ENCODE results near the gene PCSK5. TPM values are rescaled to one million over a fixed set of nuclear protein-coding genes. Genes with fewer than 3 reads are reported as not detected.

PCSK5 gene
- total and polyA plus RNA-seq, 4 donors = 5.1 to 47.5 (median 22.0) TPM

DNA sequence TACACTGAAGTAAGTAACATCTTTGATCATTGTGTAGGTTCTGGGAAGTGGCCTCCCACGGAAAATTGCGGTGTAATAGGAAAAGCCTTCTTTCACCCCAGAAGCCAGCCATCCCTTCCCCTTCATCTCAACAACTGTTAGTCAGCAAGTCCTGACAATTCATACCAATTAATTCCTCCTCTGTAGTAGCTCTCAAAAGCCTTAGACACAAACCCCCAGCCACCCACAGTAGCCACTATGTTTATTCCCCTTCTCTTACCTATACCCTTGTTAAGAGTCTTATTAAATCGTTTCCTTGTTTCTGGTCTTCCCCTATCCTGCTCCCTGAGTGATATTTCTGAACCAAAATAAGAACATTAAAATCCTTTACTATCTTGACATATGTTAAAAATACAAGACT lies 143.6 kb downstream of the PCSK5 start:
- no peaks in the 10 kb centered on the region for H3K27me3 ChIP-seq (ENCODE audit: control insufficient read depth in 1 of 2, insufficient read depth in 2 of 2, low read length in 1 of 2)
- H3K36me3 ChIP-seq (ENCODE audit: control insufficient read depth in 1 of 2, insufficient read depth in 2 of 2, low read length in 1 of 2) = no peaks in the 10 kb centered on the region
- no peaks in the 10 kb centered on the region for H3K9me3 ChIP-seq (ENCODE audit: control insufficient read depth, low read length)
- H3K27ac ChIP-seq (ENCODE audit: low read depth in 1 of 2, low read length in 2 of 2) = no peak overlapping the region
- no peak overlapping the region for H3K4me3 ChIP-seq (ENCODE audit: low read length in 2 of 2)
- intact Hi-C loops (cut with DNase I) = loop anchor here in 1 of 2 donors (10.0 kb wide), 1 partner anchor 129 kb away; no protein-coding TSS in a partner anchor
- ATAC-seq (ENCODE audit: low FRiP score) = no peak
- H3K4me1 ChIP-seq (ENCODE audit: control insufficient read depth in 1 of 2, insufficient read depth in 2 of 2, low read length in 2 of 2) = no peaks in the 10 kb centered on the region
- WGBS, 2 donors = 94 to 98% methylated on average over 3 of the region's 3 CpGs
- DNase-seq = no peak

DNA sequence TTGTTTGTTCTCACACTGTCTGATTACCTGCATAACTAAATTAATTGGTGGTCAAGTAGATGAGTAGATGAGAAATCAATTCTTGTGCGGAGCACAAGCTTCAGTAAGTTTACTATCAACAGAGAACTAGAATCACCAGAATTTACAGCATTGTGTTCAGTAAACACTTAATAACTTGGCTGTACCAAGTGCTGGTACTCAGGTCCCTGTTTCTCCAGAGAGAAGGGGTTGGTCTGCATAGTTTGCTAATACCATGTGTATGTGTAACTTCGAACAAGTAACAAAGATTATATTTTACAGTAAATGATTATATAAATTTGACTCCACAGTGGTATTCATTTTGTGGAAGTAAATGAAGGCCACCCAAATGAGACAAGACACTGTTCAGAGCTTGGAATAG lies 146.3 kb downstream of the PCSK5 start:
- H3K27ac ChIP-seq (ENCODE audit: low read depth in 1 of 2, low read length in 2 of 2) = no peak overlapping the region
- H3K36me3 ChIP-seq (ENCODE audit: control insufficient read depth in 1 of 2, insufficient read depth in 2 of 2, low read length in 1 of 2) = no peaks in the 10 kb centered on the region
- ATAC-seq (ENCODE audit: low FRiP score) (no peak), DNase-seq (no peak)
- intact Hi-C loops (cut with DNase I) = loop anchor here in 1 of 2 donors (10.0 kb wide), 1 partner anchor 132 kb away; no protein-coding TSS in a partner anchor
- no peaks in the 10 kb centered on the region for H3K9me3 ChIP-seq (ENCODE audit: control insufficient read depth, low read length)
- H3K27me3 ChIP-seq (ENCODE audit: control insufficient read depth in 1 of 2, insufficient read depth in 2 of 2, low read length in 1 of 2) = no peaks in the 10 kb centered on the region
- no peak overlapping the region for H3K4me3 ChIP-seq (ENCODE audit: low read length in 2 of 2)
- no peaks in the 10 kb centered on the region for H3K4me1 ChIP-seq (ENCODE audit: control insufficient read depth in 1 of 2, insufficient read depth in 2 of 2, low read length in 2 of 2)
- WGBS, 2 donors = 93 to 97% methylated on average over 2 of the region's 2 CpGs

DNA sequence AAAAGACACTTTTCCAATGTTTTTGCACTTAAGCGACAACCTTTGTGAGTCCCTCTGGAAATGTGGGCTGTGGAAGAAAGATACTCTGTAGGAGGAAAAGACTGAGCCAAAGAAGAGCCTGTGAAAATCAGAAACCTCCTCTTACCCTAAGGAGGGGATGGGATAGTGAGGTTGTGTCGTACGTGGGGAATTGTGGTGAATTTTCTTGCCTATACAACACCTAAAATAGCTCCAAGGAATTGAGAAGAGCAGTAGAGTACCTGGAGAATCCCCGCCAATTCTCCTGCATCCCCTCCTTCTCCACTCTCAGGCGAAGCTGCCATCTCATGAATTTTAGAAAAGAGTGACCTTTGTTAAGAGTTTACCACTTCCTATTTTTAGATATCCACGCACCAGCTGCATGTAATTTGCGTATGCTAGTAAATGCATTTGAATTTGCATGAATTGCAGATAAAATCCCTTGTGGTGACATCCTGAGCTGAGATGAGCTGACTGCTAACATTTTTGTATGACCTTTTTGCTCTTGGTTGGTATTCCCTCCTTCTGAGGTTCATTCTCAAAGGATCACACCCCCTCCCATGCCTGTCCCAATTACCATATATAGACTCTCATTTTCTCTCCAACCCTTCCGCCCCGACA lies 147.2 kb downstream of the PCSK5 start:
- no peak overlapping the region for H3K27ac ChIP-seq (ENCODE audit: low read depth in 1 of 2, low read length in 2 of 2)
- H3K36me3 ChIP-seq (ENCODE audit: control insufficient read depth in 1 of 2, insufficient read depth in 2 of 2, low read length in 1 of 2) = no peaks in the 10 kb centered on the region
- no peaks in the 10 kb centered on the region for H3K27me3 ChIP-seq (ENCODE audit: control insufficient read depth in 1 of 2, insufficient read depth in 2 of 2, low read length in 1 of 2)
- ATAC-seq (ENCODE audit: low FRiP score) (no peak), DNase-seq (no peak)
- no peaks in the 10 kb centered on the region for H3K9me3 ChIP-seq (ENCODE audit: control insufficient read depth, low read length)
- WGBS, 2 donors = 95 to 98% methylated on average over 9 of the region's 9 CpGs
- H3K4me1 ChIP-seq (ENCODE audit: control insufficient read depth in 1 of 2, insufficient read depth in 2 of 2, low read length in 2 of 2) = no peaks in the 10 kb centered on the region
- H3K4me3 ChIP-seq (ENCODE audit: low read length in 2 of 2) = no peak overlapping the region
- intact Hi-C loops (cut with DNase I) = loop anchor here in 1 of 2 donors (10.0 kb wide), 1 partner anchor 133 kb away; no protein-coding TSS in a partner anchor

DNA sequence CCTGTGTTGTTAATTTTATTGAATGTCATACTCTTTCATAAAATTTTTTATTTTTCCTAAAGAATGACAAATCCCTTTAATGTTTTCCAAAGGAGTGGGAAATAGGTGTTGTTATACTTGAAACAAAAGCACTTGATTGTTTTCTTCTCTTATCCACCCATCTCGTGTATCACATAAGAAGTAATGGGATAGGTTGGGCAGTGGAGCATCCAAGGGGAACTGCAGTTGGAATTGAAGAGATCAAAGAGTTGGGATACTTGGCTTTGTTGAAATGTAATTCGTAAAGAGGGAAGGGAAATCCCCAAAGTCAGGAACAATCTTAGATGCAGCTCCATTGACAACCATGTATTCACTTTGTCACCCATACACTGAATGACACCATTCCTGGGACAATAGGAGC lies 148.0 kb downstream of the PCSK5 start:
- intact Hi-C loops (cut with DNase I) = loop anchor here in 1 of 2 donors (10.0 kb wide), 1 partner anchor 134 kb away; no protein-coding TSS in a partner anchor
- ATAC-seq (ENCODE audit: low FRiP score) = no peak
- Histone ChIP-seq H3K36me3 (ENCODE audit: control insufficient read depth in 1 of 2, insufficient read depth in 2 of 2, low read length in 1 of 2) (no peaks in the 10 kb centered on the region), H3K4me3 (ENCODE audit: low read length in 2 of 2) (no peak overlapping the region), H3K27me3 (ENCODE audit: control insufficient read depth in 1 of 2, insufficient read depth in 2 of 2, low read length in 1 of 2) (no peaks in the 10 kb centered on the region), H3K4me1 (ENCODE audit: control insufficient read depth in 1 of 2, insufficient read depth in 2 of 2, low read length in 2 of 2) (no peaks in the 10 kb centered on the region), H3K27ac (ENCODE audit: low read depth in 1 of 2, low read length in 2 of 2) (no peak overlapping the region), H3K9me3 (ENCODE audit: control insufficient read depth, low read length) (no peaks in the 10 kb centered on the region)
- WGBS, 2 donors = 92 to 94% methylated on average over 2 of the region's 2 CpGs
- DNase-seq = no peak

DNA sequence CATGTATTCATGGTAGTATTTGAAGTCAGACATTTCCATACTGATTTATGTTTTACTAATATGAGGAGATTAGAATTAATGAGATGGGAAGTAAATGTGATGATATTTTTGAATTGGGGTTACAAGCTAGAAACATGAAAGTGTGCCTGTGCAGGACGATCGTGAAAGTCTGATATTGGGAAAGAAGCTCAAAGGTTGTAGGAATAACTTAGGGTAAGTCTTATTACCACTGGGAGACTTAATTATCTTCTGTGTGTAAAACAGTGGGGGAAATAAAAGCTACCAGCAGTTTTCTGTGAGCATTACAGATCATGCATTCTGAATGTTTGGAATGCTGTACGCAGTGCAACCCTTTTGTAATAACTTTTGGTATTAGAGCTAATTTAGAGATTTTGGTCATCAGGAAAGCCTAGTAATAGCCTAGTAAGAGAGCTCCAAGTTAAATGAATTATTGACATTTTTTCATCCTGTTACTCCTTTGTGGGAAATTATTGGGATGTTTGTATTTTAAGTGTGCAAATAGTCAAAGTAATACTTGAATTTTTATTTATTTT lies 153.9 kb downstream of the PCSK5 start:
- H3K36me3 ChIP-seq (ENCODE audit: control insufficient read depth in 1 of 2, insufficient read depth in 2 of 2, low read length in 1 of 2) = no peaks in the 10 kb centered on the region
- no peak overlapping the region for H3K27ac ChIP-seq (ENCODE audit: low read depth in 1 of 2, low read length in 2 of 2)
- intact Hi-C loops (cut with DNase I) = no loop called here
- no peak for ATAC-seq (ENCODE audit: low FRiP score)
- H3K4me1 ChIP-seq (ENCODE audit: control insufficient read depth in 1 of 2, insufficient read depth in 2 of 2, low read length in 2 of 2) = peaks cover 0 to 2% of the 10 kb centered on the region in 2 donors
- no peak for DNase-seq
- no peaks in the 10 kb centered on the region for H3K9me3 ChIP-seq (ENCODE audit: control insufficient read depth, low read length)
- H3K4me3 ChIP-seq (ENCODE audit: low read length in 2 of 2) = no peak overlapping the region
- 76 to 82% methylated on average over 3 of the region's 3 CpGs for WGBS, 2 donors
- H3K27me3 ChIP-seq (ENCODE audit: control insufficient read depth in 1 of 2, insufficient read depth in 2 of 2, low read length in 1 of 2) = no peaks in the 10 kb centered on the region

DNA sequence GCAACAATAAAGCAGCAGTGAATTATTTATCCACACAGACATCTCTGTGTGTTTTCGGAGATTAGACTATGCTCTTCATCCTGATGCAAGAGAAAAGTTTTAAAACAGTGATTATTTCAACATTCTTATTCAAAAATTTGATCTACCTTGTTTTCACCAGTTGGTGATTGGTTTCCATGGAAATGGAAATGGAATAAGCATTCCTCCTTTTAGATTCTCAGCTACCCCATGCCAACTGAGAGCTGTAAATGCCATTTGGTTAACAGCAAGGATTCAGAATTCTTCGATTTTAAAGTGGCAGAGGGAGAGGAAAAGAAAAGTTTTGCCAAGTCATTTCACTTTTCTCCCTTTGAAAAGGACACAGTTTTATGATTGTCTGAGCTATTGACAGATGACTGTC lies 154.7 kb downstream of the PCSK5 start:
- no peaks in the 10 kb centered on the region for H3K9me3 ChIP-seq (ENCODE audit: control insufficient read depth, low read length)
- no peak overlapping the region for H3K4me3 ChIP-seq (ENCODE audit: low read length in 2 of 2)
- no peaks in the 10 kb centered on the region for H3K27me3 ChIP-seq (ENCODE audit: control insufficient read depth in 1 of 2, insufficient read depth in 2 of 2, low read length in 1 of 2)
- no peak overlapping the region for H3K27ac ChIP-seq (ENCODE audit: low read depth in 1 of 2, low read length in 2 of 2)
- DNase-seq = no peak
- ATAC-seq (ENCODE audit: low FRiP score) = no peak
- no peaks in the 10 kb centered on the region for H3K36me3 ChIP-seq (ENCODE audit: control insufficient read depth in 1 of 2, insufficient read depth in 2 of 2, low read length in 1 of 2)
- intact Hi-C loops (cut with DNase I) = no loop called here
- peaks cover 0 to 2% of the 10 kb centered on the region in 2 donors for H3K4me1 ChIP-seq (ENCODE audit: control insufficient read depth in 1 of 2, insufficient read depth in 2 of 2, low read length in 2 of 2)
- WGBS, 2 donors = 53 to 59% methylated on average over 2 of the region's 2 CpGs

DNA sequence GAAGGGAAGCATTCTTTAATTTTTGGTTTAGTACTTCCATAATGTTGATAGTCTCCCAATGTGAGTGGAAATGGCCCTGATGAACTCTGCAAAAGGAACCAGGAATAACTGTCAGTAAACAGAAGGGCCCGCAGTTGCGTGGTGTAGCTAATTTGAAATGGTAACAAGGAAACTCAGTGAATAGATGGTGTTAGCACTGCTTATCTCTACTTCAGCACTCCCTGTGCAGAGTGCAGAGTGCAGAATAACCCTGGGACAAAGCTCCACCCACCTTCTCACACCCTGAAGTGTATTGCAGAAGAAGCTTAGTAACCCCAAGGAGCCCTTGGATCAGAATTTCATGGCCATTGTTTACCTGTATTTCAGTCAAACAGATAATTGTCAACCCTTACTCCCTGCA lies 158.9 kb downstream of the PCSK5 start:
- H3K27ac ChIP-seq (ENCODE audit: low read depth in 1 of 2, low read length in 2 of 2) = no peak overlapping the region
- H3K27me3 ChIP-seq (ENCODE audit: control insufficient read depth in 1 of 2, insufficient read depth in 2 of 2, low read length in 1 of 2) = no peaks in the 10 kb centered on the region
- no peak for DNase-seq
- WGBS, 2 donors = 90 to 92% methylated on average over 2 of the region's 2 CpGs
- no peak overlapping the region for H3K4me3 ChIP-seq (ENCODE audit: low read length in 2 of 2)
- H3K9me3 ChIP-seq (ENCODE audit: control insufficient read depth, low read length) = no peaks in the 10 kb centered on the region
- peaks cover 0 to 2% of the 10 kb centered on the region in 2 donors for H3K4me1 ChIP-seq (ENCODE audit: control insufficient read depth in 1 of 2, insufficient read depth in 2 of 2, low read length in 2 of 2)
- no peaks in the 10 kb centered on the region for H3K36me3 ChIP-seq (ENCODE audit: control insufficient read depth in 1 of 2, insufficient read depth in 2 of 2, low read length in 1 of 2)
- ATAC-seq (ENCODE audit: low FRiP score) = no peak
- intact Hi-C loops (cut with DNase I) = no loop called here

DNA sequence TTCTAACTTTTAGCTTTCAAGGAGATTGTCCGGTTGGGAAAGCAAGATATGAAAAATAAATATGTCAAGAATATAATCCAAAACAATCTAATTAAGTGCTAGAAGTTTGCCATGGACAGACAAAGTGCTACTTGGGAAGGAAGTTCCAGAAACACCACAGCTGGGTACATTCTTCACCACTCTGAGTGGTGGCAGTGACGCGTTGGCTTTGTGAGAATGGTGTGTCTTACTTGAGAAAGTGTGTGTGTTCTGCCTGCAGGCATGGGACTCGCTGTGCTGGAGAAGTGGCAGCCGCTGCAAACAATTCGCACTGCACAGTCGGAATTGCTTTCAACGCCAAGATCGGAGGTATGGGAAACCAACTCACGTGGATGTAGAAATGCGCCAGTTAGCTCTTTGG lies 177.2 kb downstream of the PCSK5 start:
- WGBS, 2 donors = 94 to 95% methylated on average over 11 of the region's 11 CpGs
- no peak for ATAC-seq (ENCODE audit: low FRiP score)

DNA sequence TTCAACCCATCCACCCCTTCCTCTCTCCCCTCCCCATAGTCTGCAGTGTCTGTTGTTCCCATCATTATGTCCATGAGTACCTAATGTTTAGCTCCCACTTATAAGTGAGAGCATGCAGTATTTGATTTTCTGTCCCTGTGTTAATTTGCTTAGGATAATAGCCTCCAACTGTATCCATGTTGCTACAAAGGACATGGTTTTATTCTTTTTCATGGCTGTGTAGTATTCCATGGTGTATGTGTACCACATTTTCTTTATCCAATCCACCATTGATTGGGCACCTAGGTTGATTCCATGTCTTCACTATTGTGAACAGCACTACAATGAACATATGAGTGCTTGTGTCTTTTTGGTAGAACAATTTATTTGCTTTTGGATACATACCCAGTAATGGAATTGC lies 187.1 kb downstream of the PCSK5 start:
- no peak overlapping the region for H3K4me3 ChIP-seq (ENCODE audit: low read length in 2 of 2)
- DNase-seq (no peak), ATAC-seq (ENCODE audit: low FRiP score) (no peak)
- no peaks in the 10 kb centered on the region for H3K36me3 ChIP-seq (ENCODE audit: control insufficient read depth in 1 of 2, insufficient read depth in 2 of 2, low read length in 1 of 2)
- no peaks in the 10 kb centered on the region for H3K9me3 ChIP-seq (ENCODE audit: control insufficient read depth, low read length)
- H3K27me3 ChIP-seq (ENCODE audit: control insufficient read depth in 1 of 2, insufficient read depth in 2 of 2, low read length in 1 of 2) = no peaks in the 10 kb centered on the region
- no peak overlapping the region for H3K27ac ChIP-seq (ENCODE audit: low read depth in 1 of 2, low read length in 2 of 2)
- H3K4me1 ChIP-seq (ENCODE audit: control insufficient read depth in 1 of 2, insufficient read depth in 2 of 2, low read length in 2 of 2) = no peaks in the 10 kb centered on the region
- intact Hi-C loops (cut with DNase I) = no loop called here

More for the DNA sequence above, 177.2 kb downstream of the PCSK5 start:
- Histone ChIP-seq H3K36me3 (ENCODE audit: control insufficient read depth in 1 of 2, insufficient read depth in 2 of 2, low read length in 1 of 2) (peaks cover 0 to 2% of the 10 kb centered on the region in 2 donors), H3K27ac (ENCODE audit: low read depth in 1 of 2, low read length in 2 of 2) (no peak overlapping the region), H3K4me3 (ENCODE audit: low read length in 2 of 2) (no peak overlapping the region), H3K27me3 (ENCODE audit: control insufficient read depth in 1 of 2, insufficient read depth in 2 of 2, low read length in 1 of 2) (no peaks in the 10 kb centered on the region), H3K9me3 (ENCODE audit: control insufficient read depth, low read length) (no peaks in the 10 kb centered on the region), H3K4me1 (ENCODE audit: control insufficient read depth in 1 of 2, insufficient read depth in 2 of 2, low read length in 2 of 2) (no peaks in the 10 kb centered on the region)
- intact Hi-C loops (cut with DNase I) = no loop called here
- DNase-seq = no peak
